Activated T-cell treated with anti-CD3 and anti-CD28 coated beads, Interleukin-2, amount 50 U/mL, for 72 hours (primary cell): ENCODE results near the gene PKD1. TPM values are rescaled to one million over a fixed set of nuclear protein-coding genes. Genes with fewer than 3 reads are reported as not detected.

Experiments
- ATAC-seq, 2 donors: fragments of 150-1000 bp; cut with Tn5 transposase; replicated peaks in 1 of 2; 2 replicates each; pipeline ENCODE4 v1.10.0; 2021; ENCODE audit warnings: moderate library complexity in 2 of 2, mild to moderate bottlenecking in 1 of 2
- DNase-seq, 2 donors: peaks; one replicate each; pipeline ENCODE4 v3.0.0; 2021 to 2022; ENCODE audit warnings: mixed read lengths in 1 of 2
- H3K27ac Mint-ChIP-seq: one replicate; pipeline ENCODE4 v1.8.0; 2022; ENCODE audit warnings: mild to moderate bottlenecking, moderate library complexity, mixed read lengths
- H3K27me3 Mint-ChIP-seq: one replicate; pipeline ENCODE4 v1.8.0; 2022; ENCODE audit warnings: low read depth, mixed read lengths
- H3K36me3 Mint-ChIP-seq, 2 donors: one replicate each; pipeline ENCODE4 v1.8.0; 2022; ENCODE audit warnings: mixed read lengths in 2 of 2, mild to moderate bottlenecking in 1 of 2; ENCODE audit not compliant: insufficient read depth in 2 of 2
- H3K4me1 Mint-ChIP-seq: one replicate; pipeline ENCODE4 v1.8.0; 2022; ENCODE audit warnings: low read depth, mixed read lengths
- H3K4me3 Mint-ChIP-seq, 2 donors: one replicate each; pipeline ENCODE4 v1.8.0; 2022; ENCODE audit warnings: mild to moderate bottlenecking in 2 of 2, mixed read lengths in 2 of 2, moderate library complexity in 2 of 2
- H3K9me3 Mint-ChIP-seq, 2 donors: one replicate each; pipeline ENCODE4 v1.8.0; 2022; ENCODE audit warnings: mixed read lengths in 2 of 2
- total RNA-seq, 2 donors: library from RNA; stranded (reverse); gene quantifications; one replicate each; pipeline ENCODE4 v1.2.3, GENCODE V29; 2022

The PKD1 gene
- total RNA-seq, 2 donors from 2014 or later = 90.2 to 95.7 TPM

GRCh38 chr16:2095918-2096582 is 39.6 kb downstream of the PKD1 start:
- no peaks in the 10 kb centered on the region for H3K27me3 Mint-ChIP-seq
- H3K9me3 Mint-ChIP-seq = no peaks in the 10 kb centered on the region
- no peak for DNase-seq
- no peak for ATAC-seq
- peaks cover 0 to 2% of the 10 kb centered on the region in 2 donors for H3K36me3 Mint-ChIP-seq
- H3K4me3 Mint-ChIP-seq = no peak overlapping the region
- H3K27ac Mint-ChIP-seq = no peak overlapping the region
- H3K4me1 Mint-ChIP-seq = no peaks in the 10 kb centered on the region

- no peak for ATAC-seq
- DNase-seq = no peak
- no peaks in the 10 kb centered on the region for H3K27me3 Mint-ChIP-seq
- H3K4me1 Mint-ChIP-seq = no peaks in the 10 kb centered on the region
- peaks cover 0 to 2% of the 10 kb centered on the region in 2 donors for H3K36me3 Mint-ChIP-seq
- H3K27ac Mint-ChIP-seq = no peak overlapping the region
- H3K9me3 Mint-ChIP-seq = no peaks in the 10 kb centered on the region
- H3K4me3 Mint-ChIP-seq = no peak overlapping the region
Measured at GRCh38 chr16:2095315-2095853, 40.3 kb downstream of the PKD1 start.

- Mint-ChIP-seq H3K27me3 (no peaks in the 10 kb centered on the region), H3K4me1 (no peaks in the 10 kb centered on the region), H3K4me3 (no peak overlapping the region), H3K36me3 (peaks cover 0 to 2% of the 10 kb centered on the region in 2 donors), H3K9me3 (no peaks in the 10 kb centered on the region), H3K27ac (no peak overlapping the region)
- no peak for DNase-seq
- no peak for ATAC-seq
Measured at GRCh38 chr16:2093793-2094192, 41.9 kb downstream of the PKD1 start.

GRCh38 chr16:2092866-2093265 is 42.8 kb downstream of the PKD1 start:
- no peak for ATAC-seq
- H3K4me1 Mint-ChIP-seq = no peaks in the 10 kb centered on the region
- no peak overlapping the region for H3K4me3 Mint-ChIP-seq
- H3K9me3 Mint-ChIP-seq = no peaks in the 10 kb centered on the region
- peaks cover 0 to 2% of the 10 kb centered on the region in 2 donors for H3K36me3 Mint-ChIP-seq
- no peak for DNase-seq
- no peak overlapping the region for H3K27ac Mint-ChIP-seq
- H3K27me3 Mint-ChIP-seq = no peaks in the 10 kb centered on the region

GRCh38 chr16:2092256-2092620 is 43.5 kb downstream of the PKD1 start:
- Mint-ChIP-seq H3K27ac (no peak overlapping the region), H3K36me3 (peaks cover 0 to 2% of the 10 kb centered on the region in 2 donors), H3K4me3 (no peak overlapping the region), H3K27me3 (no peaks in the 10 kb centered on the region), H3K9me3 (no peaks in the 10 kb centered on the region), H3K4me1 (no peaks in the 10 kb centered on the region)
- ATAC-seq = no peak
- no peak for DNase-seq

GRCh38 chr16:2091547-2092255 is 44.0 kb downstream of the PKD1 start:
- Mint-ChIP-seq H3K27ac (no peak overlapping the region), H3K4me3 (no peak overlapping the region), H3K36me3 (peaks cover 0 to 2% of the 10 kb centered on the region in 2 donors), H3K27me3 (no peaks in the 10 kb centered on the region), H3K4me1 (no peaks in the 10 kb centered on the region), H3K9me3 (no peaks in the 10 kb centered on the region)
- ATAC-seq (peak in 1 of 2 donors; percentile 18), DNase-seq (no peak)

GRCh38 chr16:2090777-2091546 is 44.7 kb downstream of the PKD1 start:
- ATAC-seq = peak in 1 of 2 donors; percentile 24
- Mint-ChIP-seq H3K4me3 (no peak overlapping the region), H3K27ac (no peak overlapping the region), H3K27me3 (no peaks in the 10 kb centered on the region), H3K4me1 (no peaks in the 10 kb centered on the region), H3K36me3 (peaks cover 0 to 2% of the 10 kb centered on the region in 2 donors), H3K9me3 (no peaks in the 10 kb centered on the region)
- DNase-seq = peak in 1 of 2 donors; percentile 18

- Mint-ChIP-seq H3K36me3 (peaks cover 0 to 2% of the 10 kb centered on the region in 2 donors), H3K4me1 (no peaks in the 10 kb centered on the region), H3K4me3 (no peak overlapping the region)
Measured at GRCh38 chr16:2090481-2090776, 45.3 kb downstream of the PKD1 start.

GRCh38 chr16:2089706-2090480 is 45.8 kb downstream of the PKD1 start:
- no peak overlapping the region for H3K4me3 Mint-ChIP-seq
- no peak overlapping the region for H3K27ac Mint-ChIP-seq
- H3K9me3 Mint-ChIP-seq = no peaks in the 10 kb centered on the region
- H3K36me3 Mint-ChIP-seq = no peaks in the 10 kb centered on the region
- no peaks in the 10 kb centered on the region for H3K4me1 Mint-ChIP-seq
- H3K27me3 Mint-ChIP-seq = no peaks in the 10 kb centered on the region
- ATAC-seq = no peak
- no peak for DNase-seq

More at GRCh38 chr16:2090481-2090776, 45.3 kb downstream of the PKD1 start:
- ATAC-seq (no peak), DNase-seq (no peak)
- Mint-ChIP-seq H3K9me3 (no peaks in the 10 kb centered on the region), H3K27ac (no peak overlapping the region), H3K27me3 (no peaks in the 10 kb centered on the region)

- Mint-ChIP-seq H3K4me3 (no peak overlapping the region), H3K9me3 (no peaks in the 10 kb centered on the region), H3K27me3 (no peaks in the 10 kb centered on the region), H3K36me3 (no peaks in the 10 kb centered on the region), H3K27ac (no peak overlapping the region), H3K4me1 (no peaks in the 10 kb centered on the region)
- DNase-seq (no peak), ATAC-seq (no peak)
Measured at GRCh38 chr16:2088759-2089358, 46.8 kb downstream of the PKD1 start.

GRCh38 chr16:2087748-2088631 is 47.7 kb downstream of the PKD1 start:
- ATAC-seq = no peak

More at GRCh38 chr16:2087748-2088631, 47.7 kb downstream of the PKD1 start:
- no peak overlapping the region for H3K4me3 Mint-ChIP-seq
- H3K4me1 Mint-ChIP-seq = no peaks in the 10 kb centered on the region
- H3K9me3 Mint-ChIP-seq = no peaks in the 10 kb centered on the region
- no peak overlapping the region for H3K27ac Mint-ChIP-seq
- no peak for DNase-seq
- no peaks in the 10 kb centered on the region for H3K36me3 Mint-ChIP-seq
- H3K27me3 Mint-ChIP-seq = no peaks in the 10 kb centered on the region
